ENCODE measurements around the gene MYO7A. TPM values are rescaled to one million over a fixed set of nuclear protein-coding genes. Genes with fewer than 3 reads are reported as not detected.

Gene MYO7A
- total and polyA plus RNA-seq, 2 donors (not counting 3 experiments of a cell fraction or from before 2014, with no cell fraction given): 1.3 to 3.6 TPM

DNA sequence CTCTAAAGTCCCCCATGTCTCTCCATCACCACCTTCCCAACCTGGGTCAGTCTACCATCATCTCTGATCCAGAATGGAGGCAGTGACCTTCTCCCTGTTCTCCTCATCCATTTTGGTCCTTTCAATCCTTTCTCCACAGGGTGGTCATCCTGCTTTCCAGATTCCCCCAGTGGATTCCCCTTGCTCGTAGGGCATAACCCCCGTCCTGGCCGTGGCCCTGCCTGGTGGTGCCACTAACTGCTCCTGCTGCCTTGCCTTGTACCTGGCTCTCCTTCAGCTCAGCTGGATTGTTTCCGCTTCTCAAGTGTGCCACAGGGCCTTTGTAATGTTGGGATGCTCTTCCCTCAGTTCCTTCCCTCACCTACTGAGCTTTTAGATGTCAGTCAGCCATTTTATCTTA, 81.6 kb downstream of the MYO7A start:
- intact Hi-C loops (cut with micrococcal nuclease) (no loop called here), dilution Hi-C loops (cut with MboI; ENCODE audit: extremely low pct_ligation_motif_present, low sequenced_read_pairs) (no loop called here)
- no peaks in the 10 kb centered on the region for H3K79me2 ChIP-seq (ENCODE audit: control insufficient read depth, insufficient read depth, low read length)
- no peaks in the 10 kb centered on the region for H3K27me3 ChIP-seq (ENCODE audit: control insufficient read depth in 2 of 2, insufficient read depth in 2 of 2, low read length in 2 of 2)
- no peak overlapping the region for H3K4me3 ChIP-seq (replicated peaks in 1 of 3; ENCODE audit: insufficient read depth in 1 of 3, low read depth in 1 of 3, low read length in 3 of 3)
- H3K27ac ChIP-seq (ENCODE audit: insufficient read depth, low read depth, low read length): no peak overlapping the region
- CTCF ChIA-PET: interaction anchor here (1.3 kb wide), 1 partner anchor 338 kb away, joined by 4 read pairs; no protein-coding TSS in a partner anchor
- H3K4me1 ChIP-seq (ENCODE audit: control insufficient read depth, extremely low read depth, insufficient read depth, low read length): no peaks in the 10 kb centered on the region
- BruUV-seq (replicated peaks): no TSS peak
- FAIRE-seq: no peak
- TF ChIP-seq FOS (IDR thresholded peaks at IDR 0.05; ENCODE audit: borderline replicate concordance, insufficient read depth, low read length) (no peak), POLR2A (IDR thresholded peaks at IDR 0.05; ENCODE audit: low read depth, low read length) (no peak), MYC (IDR thresholded peaks at IDR 0.05; ENCODE audit: low read depth, low read length) (no peak), JUN (IDR thresholded peaks at IDR 0.05; ENCODE audit: borderline replicate concordance, insufficient read depth, insufficient read length, low read depth) (no peak), POLR2AphosphoS5 (IDR thresholded peaks at IDR 0.05; ENCODE audit: insufficient read depth, low read depth, low read length) (no peak), EZH2 (IDR thresholded peaks at IDR 0.05; ENCODE audit: borderline replicate concordance, low read depth, low read length, severe bottlenecking) (no peak), GATA2 (IDR thresholded peaks at IDR 0.05; ENCODE audit: insufficient read depth, insufficient read length, low read depth, low read length) (no peak)
- TF ChIP-seq, protein P1, sequence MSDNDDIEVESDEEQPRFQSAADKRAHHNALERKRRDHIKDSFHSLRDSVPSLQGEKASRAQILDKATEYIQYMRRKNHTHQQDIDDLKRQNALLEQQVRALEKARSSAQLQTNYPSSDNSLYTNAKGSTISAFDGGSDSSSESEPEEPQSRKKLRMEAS (IDR thresholded peaks at IDR 0.05; ENCODE audit: insufficient read depth, insufficient read length): no peak
- TF ChIP-seq, protein P2, sequence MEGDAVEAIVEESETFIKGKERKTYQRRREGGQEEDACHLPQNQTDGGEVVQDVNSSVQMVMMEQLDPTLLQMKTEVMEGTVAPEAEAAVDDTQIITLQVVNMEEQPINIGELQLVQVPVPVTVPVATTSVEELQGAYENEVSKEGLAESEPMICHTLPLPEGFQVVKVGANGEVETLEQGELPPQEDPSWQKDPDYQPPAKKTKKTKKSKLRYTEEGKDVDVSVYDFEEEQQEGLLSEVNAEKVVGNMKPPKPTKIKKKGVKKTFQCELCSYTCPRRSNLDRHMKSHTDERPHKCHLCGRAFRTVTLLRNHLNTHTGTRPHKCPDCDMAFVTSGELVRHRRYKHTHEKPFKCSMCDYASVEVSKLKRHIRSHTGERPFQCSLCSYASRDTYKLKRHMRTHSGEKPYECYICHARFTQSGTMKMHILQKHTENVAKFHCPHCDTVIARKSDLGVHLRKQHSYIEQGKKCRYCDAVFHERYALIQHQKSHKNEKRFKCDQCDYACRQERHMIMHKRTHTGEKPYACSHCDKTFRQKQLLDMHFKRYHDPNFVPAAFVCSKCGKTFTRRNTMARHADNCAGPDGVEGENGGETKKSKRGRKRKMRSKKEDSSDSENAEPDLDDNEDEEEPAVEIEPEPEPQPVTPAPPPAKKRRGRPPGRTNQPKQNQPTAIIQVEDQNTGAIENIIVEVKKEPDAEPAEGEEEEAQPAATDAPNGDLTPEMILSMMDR (IDR thresholded peaks at IDR 0.05; ENCODE audit: extremely low read depth in 1 of 2, insufficient read depth in 1 of 2, low read depth in 1 of 2, low read length in 2 of 2): no peak
- no peaks in the 10 kb centered on the region for H4K20me1 ChIP-seq (replicated peaks; ENCODE audit: control insufficient read depth, extremely low read depth, insufficient read depth, low read length)
- H2AFZ ChIP-seq (ENCODE audit: low read depth, low read length): no peak overlapping the region
- H3K4me2 ChIP-seq (ENCODE audit: insufficient read depth, low read length): no peak overlapping the region
- no peak for DNase-seq (ENCODE audit: low read depth, low spot score)
- H3K36me3 ChIP-seq (ENCODE audit: control insufficient read depth in 2 of 2, extremely low read depth in 1 of 2, insufficient read depth in 2 of 2, low read length in 2 of 2): no peaks in the 10 kb centered on the region
- H3K9me1 ChIP-seq (replicated peaks; ENCODE audit: control insufficient read depth, extremely low read depth, insufficient read depth, low read length): no peaks in the 10 kb centered on the region
- no peaks in the 10 kb centered on the region for H3K9me3 ChIP-seq (replicated peaks; ENCODE audit: control insufficient read depth, insufficient read depth, low read length)
- POLR2A ChIA-PET: no interaction called here
- H3K9ac ChIP-seq (replicated peaks; ENCODE audit: extremely low read depth, insufficient read depth, low read length): no peak overlapping the region

Data from endothelial cell of umbilical vein (primary cell).